B cell (primary cell): ENCODE measurements around the gene ADAM19. TPM values are rescaled to one million over a fixed set of nuclear protein-coding genes. Genes with fewer than 3 reads are reported as not detected.

Experiments used
- ATAC-seq: fragments of 200-7000 bp; cut with Tn5 transposase; one replicate; pipeline ENCODE4 v1.10.0; 2021; ENCODE audit warnings: low read depth, mild to moderate bottlenecking, moderate number of reproducible peaks, moderate library complexity
- CTCF ChIA-PET: fragments of 350-600 bp; sonication (Branson Sonifier 250); formaldehyde crosslinking; loops from one replicate; lab custom pipeline; 2021; ENCODE audit warnings: antibody characterized with exemption, inconsistent platforms; lab: Charles Lee
- POLR2A ChIA-PET: fragments of 350-600 bp; sonication (Branson Sonifier 250); formaldehyde crosslinking; loops from one replicate; lab custom pipeline; 2021; ENCODE audit warnings: antibody characterized with exemption; lab: Charles Lee
- DNase-seq: peaks from one replicate; pipeline ENCODE4 v3.0.0; 2013
- H2AFZ ChIP-seq: 2 replicates; pipeline ENCODE4 v1.6.1; 2012; ENCODE audit warnings: mild to moderate bottlenecking, low read depth, low read length; ENCODE audit not compliant: insufficient read depth, poor library complexity, severe bottlenecking
- H3K27ac ChIP-seq, 2 donors: 1 replicate in 1 of 2; 2 replicates in 1 of 2; pipeline ENCODE4 v1.5.1; 2012 to 2013; ENCODE audit warnings: low read length in 2 of 2, mild to moderate bottlenecking in 2 of 2, moderate library complexity in 1 of 2
- H3K27me3 ChIP-seq, 4 experiments: fragments of 200-600 bp in 1 of 4; sonication (generic) in 1 of 4; replicated peaks in 1 of 4; 1 replicate in 2 of 4; 2 replicates in 2 of 4; pipeline versions ENCODE4 v1.6.1 to v1.7.0; 2013 to 2016; ENCODE audit warnings: low read length in 3 of 4, mild to moderate bottlenecking in 2 of 4, mixed read lengths in 1 of 4, moderate library complexity in 1 of 4; ENCODE audit not compliant: insufficient read depth in 4 of 4, control insufficient read depth in 3 of 4; ENCODE audit errors: control extremely low read depth in 1 of 4
- H3K36me3 ChIP-seq, 2 experiments: replicated peaks in 1 of 2; 1 replicate in 1 of 2; 2 replicates in 1 of 2; pipeline versions ENCODE4 v1.6.1 to v1.7.1; 2013; ENCODE audit warnings: low read length in 1 of 2; ENCODE audit not compliant: insufficient read depth in 2 of 2, control insufficient read depth in 1 of 2; ENCODE audit errors: control extremely low read depth in 1 of 2, extremely low read depth in 1 of 2
- H3K4me1 ChIP-seq, 2 donors: fragments of 200-600 bp in 1 of 2; sonication (generic) in 1 of 2; 1 replicate in 1 of 2; 2 replicates in 1 of 2; pipeline versions ENCODE4 v1.5.1 to v1.6.1; 2013 to 2017; ENCODE audit warnings: low read length in 2 of 2; ENCODE audit not compliant: control insufficient read depth in 2 of 2, insufficient read depth in 2 of 2
- H3K4me2 ChIP-seq: replicated peaks from 2 replicates; pipeline ENCODE3; 2012; ENCODE audit warnings: mild to moderate bottlenecking, low read depth, low read length; ENCODE audit not compliant: poor library complexity, severe bottlenecking
- H3K4me3 ChIP-seq, 5 experiments: fragments of 200-600 bp in 1 of 5; sonication (generic) in 1 of 5; 1 replicate in 3 of 5; 2 replicates in 2 of 5; pipeline versions ENCODE4 v1.5.1 to v1.7.0; 2011 to 2016; ENCODE audit warnings: low read length in 4 of 5, mild to moderate bottlenecking in 4 of 5, low read depth in 2 of 5, control low read depth in 1 of 5, moderate library complexity in 1 of 5; ENCODE audit not compliant: insufficient read depth in 1 of 5; ENCODE audit errors: control extremely low read depth in 1 of 5, extremely low read depth in 1 of 5
- H3K79me2 ChIP-seq: fragments of 200-600 bp; sonication (generic); one replicate; pipeline ENCODE4 v1.6.0; 2016; ENCODE audit warnings: low read length; ENCODE audit not compliant: control insufficient read depth, insufficient read depth
- H3K9ac ChIP-seq: fragments of 200-600 bp; sonication (generic); 2 replicates; pipeline ENCODE4 v1.6.1; 2017; ENCODE audit warnings: mild to moderate bottlenecking, low read length, moderate library complexity
- H3K9me3 ChIP-seq, 3 donors: one replicate each; pipeline versions ENCODE4 v1.6.1 to v1.7.1; 2013; ENCODE audit warnings: low read length in 2 of 3; ENCODE audit not compliant: control insufficient read depth in 2 of 3, insufficient read depth in 1 of 3; ENCODE audit errors: control extremely low read depth in 1 of 3
- H4K20me1 ChIP-seq: 2 replicates; pipeline ENCODE4 v1.6.0; 2012; ENCODE audit warnings: mild to moderate bottlenecking, low read length; ENCODE audit not compliant: insufficient read depth, control insufficient read depth, poor library complexity, severe bottlenecking
- H3K27ac Mint-ChIP-seq: one replicate; pipeline ENCODE4 v1.8.0; 2021; ENCODE audit warnings: mixed read lengths
- H3K27me3 Mint-ChIP-seq: one replicate; pipeline ENCODE4 v1.8.0; 2021; ENCODE audit warnings: mixed read lengths
- H3K4me1 Mint-ChIP-seq: one replicate; pipeline ENCODE4 v1.8.0; 2021; ENCODE audit warnings: mixed read lengths
- H3K4me3 Mint-ChIP-seq: one replicate; pipeline ENCODE4 v1.8.0; 2021; ENCODE audit warnings: mixed read lengths
- H3K9me3 Mint-ChIP-seq: one replicate; pipeline ENCODE4 v1.8.0; 2022; ENCODE audit warnings: mixed read lengths; ENCODE audit not compliant: insufficient read depth
- EZH2 ChIP-seq: IDR thresholded peaks from 2 replicates; pipeline ENCODE4 v1.6.1; 2012; ENCODE audit warnings: borderline replicate concordance, low read depth, mild to moderate bottlenecking, moderate library complexity, low read length; ENCODE audit not compliant: insufficient read depth, poor library complexity, severe bottlenecking
- WGBS: methylation state at CpG from one replicate; pipeline ENCODE4 v1.1.5; 2013; ENCODE audit warnings: missing lambda C conversion rate; ENCODE audit not compliant: insufficient coverage; 5-methylcytosine and 5-hydroxymethylcytosine counted together
- intact Hi-C: fragments of 100-400 bp; cut with micrococcal nuclease; formaldehyde crosslinking; loops from one replicate; pipeline ENCODE4 v1.10.0; 2022
- polyA plus RNA-seq: library from polyadenylated mRNA; depleted of rRNA; stranded (reverse); fragments of >200 nt; gene quantifications from 2 replicates; pipeline ENCODE4 v1.2.3, GENCODE V29; 2012
- total RNA-seq, 2 donors: library from RNA; stranded (reverse); fragments of 120-200 nt in 1 of 2; gene quantifications; 1 replicate in 1 of 2; 2 replicates in 1 of 2; pipeline versions ENCODE4 v1.2.3 to v1.2.4, GENCODE V29; 2013 to 2022
- TF ChIP-seq, protein P1 (sequence below): fragments of 200-600 bp; IDR thresholded peaks from one replicate; pipeline ENCODE4 v1.8.0; 2022; ENCODE audit warnings: antibody characterized with exemption, mild to moderate bottlenecking

Gene ADAM19
- total and polyA plus RNA-seq, 2 donors (not counting 1 experiment from before 2014, with no cell fraction given): 110 to 171 TPM

DNA sequence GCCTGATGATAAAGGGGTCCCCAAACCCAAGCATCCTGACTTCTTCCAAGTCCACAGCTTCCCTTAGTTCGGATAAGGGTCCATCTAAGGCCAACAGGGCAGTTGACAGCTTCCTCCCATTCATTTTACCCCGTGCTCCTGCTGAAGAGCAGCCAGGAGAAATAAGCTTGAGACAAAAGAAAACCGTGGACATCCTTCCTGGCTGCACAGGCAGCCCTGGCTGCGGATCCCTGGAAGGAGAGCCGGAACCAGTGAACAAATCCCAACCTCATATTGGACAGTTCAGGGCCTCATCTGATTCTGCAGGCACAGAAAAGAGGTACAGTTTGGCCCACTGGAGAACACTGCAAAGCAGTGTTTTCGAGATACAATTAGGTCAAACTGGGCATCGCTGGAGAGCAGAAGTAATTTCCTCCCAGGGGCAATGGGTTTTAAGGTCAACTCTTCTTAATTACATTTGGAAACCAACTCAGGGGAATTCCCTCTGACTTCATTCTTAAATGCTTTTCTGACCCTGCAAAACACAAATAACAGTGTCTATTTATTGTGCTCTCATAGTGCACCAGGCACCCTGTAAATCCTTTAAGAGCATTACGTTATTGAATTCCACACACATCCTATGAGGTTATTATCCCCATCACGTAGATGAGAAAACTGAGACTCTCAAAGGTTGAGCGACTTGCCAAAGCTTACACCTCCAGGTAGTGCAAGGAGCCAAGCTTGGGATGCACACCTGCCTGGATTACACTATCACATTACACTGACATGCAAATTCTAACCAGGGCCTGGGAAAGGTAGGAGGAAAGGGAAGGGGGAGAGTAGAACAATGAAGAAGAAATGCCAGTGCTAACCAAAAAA, 21.2 kb downstream of the ADAM19 start:
- peak; percentile 67 for ATAC-seq
- Histone ChIP-seq H3K36me3 (peaks cover 11 to 81% of the 10 kb centered on the region in 2 experiments), H3K4me2 (peak overlapping the region; percentile 42), H3K27ac (peak overlapping the region in 1 of 2 donors; percentile 68), H2AFZ (no peak overlapping the region), H3K79me2 (peaks cover 100% of the 10 kb centered on the region), H3K9me3 (no peaks in the 10 kb centered on the region), H3K4me3 (no peak overlapping the region), H4K20me1 (peaks cover 98% of the 10 kb centered on the region), H3K27me3 (no peaks in the 10 kb centered on the region), H3K9ac (peak overlapping the region; percentile 1), H3K4me1 (peaks cover 79 to 81% of the 10 kb centered on the region in 2 donors)
- intact Hi-C loops: loop anchor here (1.0 to 2.0 kb wide), 2 partner anchors 14 to 17 kb away; no protein-coding TSS in a partner anchor
- H3K27me3 Mint-ChIP-seq: no peaks in the 10 kb centered on the region
- POLR2A ChIA-PET: interaction anchor here (0.6 to 1.4 kb wide), 3 partner anchors 16 to 34 kb away, joined by 3 to 5 read pairs (median 4); no protein-coding TSS in a partner anchor
- H3K4me1 Mint-ChIP-seq: peaks cover 89% of the 10 kb centered on the region
- 57% methylated on average over 8 of the region's 10 CpGs for WGBS
- H3K4me3 Mint-ChIP-seq: peak overlapping the region; percentile 55
- no peaks in the 10 kb centered on the region for H3K9me3 Mint-ChIP-seq
- no peak for TF ChIP-seq EZH2
- TF ChIP-seq, protein P1, sequence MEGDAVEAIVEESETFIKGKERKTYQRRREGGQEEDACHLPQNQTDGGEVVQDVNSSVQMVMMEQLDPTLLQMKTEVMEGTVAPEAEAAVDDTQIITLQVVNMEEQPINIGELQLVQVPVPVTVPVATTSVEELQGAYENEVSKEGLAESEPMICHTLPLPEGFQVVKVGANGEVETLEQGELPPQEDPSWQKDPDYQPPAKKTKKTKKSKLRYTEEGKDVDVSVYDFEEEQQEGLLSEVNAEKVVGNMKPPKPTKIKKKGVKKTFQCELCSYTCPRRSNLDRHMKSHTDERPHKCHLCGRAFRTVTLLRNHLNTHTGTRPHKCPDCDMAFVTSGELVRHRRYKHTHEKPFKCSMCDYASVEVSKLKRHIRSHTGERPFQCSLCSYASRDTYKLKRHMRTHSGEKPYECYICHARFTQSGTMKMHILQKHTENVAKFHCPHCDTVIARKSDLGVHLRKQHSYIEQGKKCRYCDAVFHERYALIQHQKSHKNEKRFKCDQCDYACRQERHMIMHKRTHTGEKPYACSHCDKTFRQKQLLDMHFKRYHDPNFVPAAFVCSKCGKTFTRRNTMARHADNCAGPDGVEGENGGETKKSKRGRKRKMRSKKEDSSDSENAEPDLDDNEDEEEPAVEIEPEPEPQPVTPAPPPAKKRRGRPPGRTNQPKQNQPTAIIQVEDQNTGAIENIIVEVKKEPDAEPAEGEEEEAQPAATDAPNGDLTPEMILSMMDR: no peak
- peak overlapping the region; percentile 84 for H3K27ac Mint-ChIP-seq
- CTCF ChIA-PET: interaction anchor here (1.0 to 1.7 kb wide), 4 partner anchors 16 to 122 kb away, joined by 3 to 6 read pairs (median 4); no protein-coding TSS in a partner anchor
- no peak for DNase-seq
